ENCODE results near the gene NDEL1. TPM values are rescaled to one million over a fixed set of nuclear protein-coding genes. Genes with fewer than 3 reads are reported as not detected.

The NDEL1 gene
- total RNA-seq, 1 donor, result 69.8 TPM

DNA sequence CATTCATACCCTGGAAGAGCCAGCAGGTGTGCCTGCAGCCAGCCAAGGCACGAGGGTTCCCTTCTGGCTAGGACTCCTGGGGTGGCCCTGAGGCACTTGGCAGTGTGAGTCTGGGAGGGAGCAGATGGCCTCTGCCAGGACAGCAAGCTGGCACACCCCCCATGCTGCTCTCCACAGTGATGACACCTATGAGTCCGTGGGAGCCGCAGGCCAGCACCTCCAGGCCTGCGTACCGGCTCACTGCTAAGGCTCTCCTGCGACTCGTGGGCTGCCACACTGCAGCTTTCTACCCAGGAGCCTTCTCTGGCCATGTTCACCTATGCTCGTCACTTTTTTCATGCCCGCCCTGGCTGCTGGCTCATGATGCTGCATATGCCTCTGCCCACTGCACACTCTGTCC is 68.1 kb downstream of the NDEL1 start:
- H3K27me3 ChIP-seq (ENCODE audit: insufficient read depth, low read length), result no peaks in the 10 kb centered on the region
- H3K4me2 ChIP-seq (ENCODE audit: insufficient read depth, low read length), result no peak overlapping the region
- no peaks in the 10 kb centered on the region for H3K9me3 ChIP-seq (ENCODE audit: low read depth, low read length)
- H3K79me2 ChIP-seq (ENCODE audit: insufficient read depth, low read length), result no peaks in the 10 kb centered on the region
- H3K27ac ChIP-seq (ENCODE audit: low read depth, low read length), result no peak overlapping the region
- no peaks in the 10 kb centered on the region for H4K20me1 ChIP-seq (ENCODE audit: insufficient read depth, low read length)
- no peak for DNase-seq (ENCODE audit: insufficient read length, low spot score, missing footprints)
- TF ChIP-seq, protein P1, sequence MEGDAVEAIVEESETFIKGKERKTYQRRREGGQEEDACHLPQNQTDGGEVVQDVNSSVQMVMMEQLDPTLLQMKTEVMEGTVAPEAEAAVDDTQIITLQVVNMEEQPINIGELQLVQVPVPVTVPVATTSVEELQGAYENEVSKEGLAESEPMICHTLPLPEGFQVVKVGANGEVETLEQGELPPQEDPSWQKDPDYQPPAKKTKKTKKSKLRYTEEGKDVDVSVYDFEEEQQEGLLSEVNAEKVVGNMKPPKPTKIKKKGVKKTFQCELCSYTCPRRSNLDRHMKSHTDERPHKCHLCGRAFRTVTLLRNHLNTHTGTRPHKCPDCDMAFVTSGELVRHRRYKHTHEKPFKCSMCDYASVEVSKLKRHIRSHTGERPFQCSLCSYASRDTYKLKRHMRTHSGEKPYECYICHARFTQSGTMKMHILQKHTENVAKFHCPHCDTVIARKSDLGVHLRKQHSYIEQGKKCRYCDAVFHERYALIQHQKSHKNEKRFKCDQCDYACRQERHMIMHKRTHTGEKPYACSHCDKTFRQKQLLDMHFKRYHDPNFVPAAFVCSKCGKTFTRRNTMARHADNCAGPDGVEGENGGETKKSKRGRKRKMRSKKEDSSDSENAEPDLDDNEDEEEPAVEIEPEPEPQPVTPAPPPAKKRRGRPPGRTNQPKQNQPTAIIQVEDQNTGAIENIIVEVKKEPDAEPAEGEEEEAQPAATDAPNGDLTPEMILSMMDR (IDR thresholded peaks at IDR 0.05; ENCODE audit: extremely low read depth, low read depth, low read length), result no peak
- H3K4me3 ChIP-seq (ENCODE audit: insufficient read depth, low read length), result no peak overlapping the region
- no peak overlapping the region for H2AFZ ChIP-seq (ENCODE audit: low read length)
- peaks cover 46% of the 10 kb centered on the region for H3K36me3 ChIP-seq (ENCODE audit: insufficient read depth, low read length)
- H3K4me1 ChIP-seq (ENCODE audit: insufficient read depth, low read length), result no peaks in the 10 kb centered on the region

DNA sequence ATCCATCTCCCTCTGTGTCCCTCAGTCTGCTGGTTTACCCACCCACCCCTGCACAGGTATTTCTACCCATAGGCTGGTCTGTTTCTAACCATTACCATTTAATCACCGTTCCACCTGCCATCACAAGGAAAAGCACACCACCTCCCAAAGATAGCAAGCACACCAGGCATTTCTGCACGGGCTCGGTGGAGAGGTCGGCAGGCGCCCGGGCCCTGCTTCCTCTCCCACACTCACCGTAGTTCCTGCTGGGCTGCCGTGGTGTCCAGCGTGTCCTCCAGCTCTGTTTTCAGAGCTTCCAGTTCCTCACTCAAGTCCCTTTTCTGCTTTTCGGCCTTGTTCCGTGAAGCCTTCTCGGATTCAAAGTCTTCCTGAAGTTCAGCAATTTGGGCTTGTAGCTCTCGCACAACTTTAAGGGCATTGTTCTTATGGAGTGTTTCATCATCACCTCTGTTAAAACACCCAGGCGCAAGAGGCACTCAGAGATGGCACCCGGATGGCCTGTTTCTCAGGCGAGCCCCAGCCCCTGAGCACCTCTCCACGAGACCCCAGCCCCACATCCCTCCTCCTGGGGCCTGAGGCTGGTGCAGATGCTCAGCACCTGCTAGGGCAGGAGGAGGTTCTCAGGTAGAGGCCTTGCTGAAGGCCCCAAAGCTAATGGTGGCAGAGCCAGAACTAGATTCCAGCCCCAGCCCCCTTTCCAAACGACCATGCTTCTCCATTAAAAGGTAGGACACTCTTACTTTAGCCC is 69.0 kb downstream of the NDEL1 start:
- no peak overlapping the region for H2AFZ ChIP-seq (ENCODE audit: low read length)
- H3K27me3 ChIP-seq (ENCODE audit: insufficient read depth, low read length), result no peaks in the 10 kb centered on the region
- H3K36me3 ChIP-seq (ENCODE audit: insufficient read depth, low read length), result peaks cover 46% of the 10 kb centered on the region
- no peak overlapping the region for H3K4me3 ChIP-seq (ENCODE audit: insufficient read depth, low read length)
- no peak overlapping the region for H3K27ac ChIP-seq (ENCODE audit: low read depth, low read length)
- H3K4me1 ChIP-seq (ENCODE audit: insufficient read depth, low read length), result no peaks in the 10 kb centered on the region
- H3K4me2 ChIP-seq (ENCODE audit: insufficient read depth, low read length), result no peak overlapping the region
- DNase-seq (ENCODE audit: insufficient read length, low spot score, missing footprints), result no peak
- H3K79me2 ChIP-seq (ENCODE audit: insufficient read depth, low read length), result no peaks in the 10 kb centered on the region
- TF ChIP-seq, protein P1 (IDR thresholded peaks at IDR 0.05; ENCODE audit: extremely low read depth, low read depth, low read length), result no peak
- H4K20me1 ChIP-seq (ENCODE audit: insufficient read depth, low read length), result no peaks in the 10 kb centered on the region
- H3K9me3 ChIP-seq (ENCODE audit: low read depth, low read length), result no peaks in the 10 kb centered on the region

DNA sequence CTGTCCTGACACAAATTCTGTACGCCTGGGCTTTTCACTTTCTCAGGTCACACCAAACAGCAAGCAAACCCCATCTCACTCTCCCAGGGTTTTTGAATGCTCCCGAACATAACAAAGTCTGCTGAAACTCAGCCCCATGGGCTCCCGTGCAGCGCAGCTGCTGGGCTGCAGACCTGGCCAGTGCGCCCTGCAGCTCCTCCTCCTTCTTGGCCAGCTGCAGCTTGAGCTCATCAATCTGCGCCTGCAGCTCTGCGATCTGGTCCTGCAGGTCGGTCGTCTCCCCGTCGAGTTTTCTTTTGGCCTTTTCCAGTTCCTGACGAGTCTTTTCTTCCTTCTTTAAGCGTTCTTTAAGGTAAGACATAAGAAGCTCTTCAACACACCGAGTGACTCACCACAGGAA is 70.5 kb downstream of the NDEL1 start:
- Histone ChIP-seq H3K27me3 (ENCODE audit: insufficient read depth, low read length) (no peaks in the 10 kb centered on the region), H3K4me3 (ENCODE audit: insufficient read depth, low read length) (no peak overlapping the region), H3K36me3 (ENCODE audit: insufficient read depth, low read length) (peaks cover 46% of the 10 kb centered on the region), H3K9me3 (ENCODE audit: low read depth, low read length) (no peaks in the 10 kb centered on the region), H4K20me1 (ENCODE audit: insufficient read depth, low read length) (no peaks in the 10 kb centered on the region), H2AFZ (ENCODE audit: low read length) (no peak overlapping the region), H3K4me2 (ENCODE audit: insufficient read depth, low read length) (no peak overlapping the region), H3K27ac (ENCODE audit: low read depth, low read length) (no peak overlapping the region), H3K79me2 (ENCODE audit: insufficient read depth, low read length) (no peaks in the 10 kb centered on the region), H3K4me1 (ENCODE audit: insufficient read depth, low read length) (no peaks in the 10 kb centered on the region)
- TF ChIP-seq, protein P1 (IDR thresholded peaks at IDR 0.05; ENCODE audit: extremely low read depth, low read depth, low read length), result no peak
- DNase-seq (ENCODE audit: insufficient read length, low spot score, missing footprints), result no peak

DNA sequence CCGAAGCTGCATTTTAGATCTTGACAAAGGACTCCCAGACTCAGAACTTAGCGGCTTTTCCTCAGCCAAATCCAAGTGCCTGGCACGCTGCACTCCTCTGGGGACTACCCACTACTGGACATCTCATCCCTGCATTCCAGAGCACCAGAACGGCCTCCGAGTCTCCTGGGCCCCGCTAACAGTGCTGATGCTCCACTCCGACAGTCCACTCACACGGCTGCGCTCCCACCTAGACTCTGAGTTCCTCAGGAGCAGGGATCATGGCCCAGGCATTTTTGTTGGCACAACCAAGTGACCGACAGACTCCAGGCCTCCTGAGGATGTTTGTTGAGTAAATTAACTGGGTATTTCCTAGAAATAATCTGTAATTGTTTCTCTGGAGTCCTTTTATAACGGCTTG is 79.1 kb downstream of the NDEL1 start:
- Histone ChIP-seq H3K36me3 (ENCODE audit: insufficient read depth, low read length) (peaks cover 38% of the 10 kb centered on the region), H2AFZ (ENCODE audit: low read length) (no peak overlapping the region), H3K4me1 (ENCODE audit: insufficient read depth, low read length) (no peaks in the 10 kb centered on the region), H3K4me3 (ENCODE audit: insufficient read depth, low read length) (no peak overlapping the region), H4K20me1 (ENCODE audit: insufficient read depth, low read length) (no peaks in the 10 kb centered on the region), H3K79me2 (ENCODE audit: insufficient read depth, low read length) (no peaks in the 10 kb centered on the region), H3K4me2 (ENCODE audit: insufficient read depth, low read length) (no peak overlapping the region), H3K27ac (ENCODE audit: low read depth, low read length) (no peak overlapping the region), H3K9me3 (ENCODE audit: low read depth, low read length) (no peaks in the 10 kb centered on the region), H3K27me3 (ENCODE audit: insufficient read depth, low read length) (no peaks in the 10 kb centered on the region)
- DNase-seq (ENCODE audit: insufficient read length, low spot score, missing footprints), result no peak
- TF ChIP-seq, protein P1 (IDR thresholded peaks at IDR 0.05; ENCODE audit: extremely low read depth, low read depth, low read length), result no peak

Small RNA genes within 50 kb of the gene (small RNA-seq; reads per million reads assigned to genes)
- not detected for gene RNU7-43P

Other genes starting within 250 kb of the NDEL1 start
- gene BORCS6, start 245.7 kb upstream of the NDEL1 start, total RNA-seq, result 9.4 and 11.5 TPM in 2 replicates
- 3.6 and 4.7 TPM in 2 replicates for gene AURKB, start 225.3 kb upstream of the NDEL1 start, total RNA-seq
- gene CTC1, start 187.8 kb upstream of the NDEL1 start, total RNA-seq, result 6.2 and 7.6 TPM in 2 replicates
- gene PFAS, start 186.6 kb upstream of the NDEL1 start, total RNA-seq, result 14.1 and 18.8 TPM in 2 replicates
- 8.0 and 8.3 TPM in 2 replicates for gene RANGRF, start 147.2 kb upstream of the NDEL1 start, total RNA-seq
- 1.1 and 2.1 TPM in 2 replicates for gene SLC25A35, start 140.5 kb upstream of the NDEL1 start, total RNA-seq
- gene ARHGEF15, start 125.6 kb upstream of the NDEL1 start, total RNA-seq, result not detected in 2 replicates
- not detected in 2 replicates for gene ODF4, start 96.0 kb upstream of the NDEL1 start, total RNA-seq
- gene RPL26, start 52.7 kb upstream of the NDEL1 start, total RNA-seq, result 1,921 and 2,089 TPM in 2 replicates
- gene RNF222, start 38.1 kb upstream of the NDEL1 start, total RNA-seq, result not detected in 2 replicates
- 40.9 and 41.5 TPM in 2 replicates for gene MYH10, start 194.8 kb downstream of the NDEL1 start, total RNA-seq